SU-DHL-6 (cell line): ENCODE results near the gene NOL3.

Experiments
- EZH2phosphoT487 ChIP-seq: fragments of 200-600 bp; sonication (generic), shearing (Covaris generic); conservative IDR thresholded peaks from 2 replicates; pipeline ENCODE4 v1.6.1; 2018; ENCODE audit warnings: mild to moderate bottlenecking, antibody characterized with exemption, low read length, moderate library complexity, mixed read lengths
- TF ChIP-seq, protein P1 (sequence below): fragments of 200-600 bp; sonication (generic); IDR thresholded peaks from one replicate; pipeline ENCODE4 v1.5.1; 2017; ENCODE audit warnings: antibody characterized with exemption, mild to moderate bottlenecking, low read length, moderate library complexity; ENCODE audit not compliant: insufficient read depth, poor library complexity, severe bottlenecking

- TF ChIP-seq, protein P1, sequence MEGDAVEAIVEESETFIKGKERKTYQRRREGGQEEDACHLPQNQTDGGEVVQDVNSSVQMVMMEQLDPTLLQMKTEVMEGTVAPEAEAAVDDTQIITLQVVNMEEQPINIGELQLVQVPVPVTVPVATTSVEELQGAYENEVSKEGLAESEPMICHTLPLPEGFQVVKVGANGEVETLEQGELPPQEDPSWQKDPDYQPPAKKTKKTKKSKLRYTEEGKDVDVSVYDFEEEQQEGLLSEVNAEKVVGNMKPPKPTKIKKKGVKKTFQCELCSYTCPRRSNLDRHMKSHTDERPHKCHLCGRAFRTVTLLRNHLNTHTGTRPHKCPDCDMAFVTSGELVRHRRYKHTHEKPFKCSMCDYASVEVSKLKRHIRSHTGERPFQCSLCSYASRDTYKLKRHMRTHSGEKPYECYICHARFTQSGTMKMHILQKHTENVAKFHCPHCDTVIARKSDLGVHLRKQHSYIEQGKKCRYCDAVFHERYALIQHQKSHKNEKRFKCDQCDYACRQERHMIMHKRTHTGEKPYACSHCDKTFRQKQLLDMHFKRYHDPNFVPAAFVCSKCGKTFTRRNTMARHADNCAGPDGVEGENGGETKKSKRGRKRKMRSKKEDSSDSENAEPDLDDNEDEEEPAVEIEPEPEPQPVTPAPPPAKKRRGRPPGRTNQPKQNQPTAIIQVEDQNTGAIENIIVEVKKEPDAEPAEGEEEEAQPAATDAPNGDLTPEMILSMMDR = no peak
- TF ChIP-seq EZH2phosphoT487 = no peak
Measured at GRCh38 chr16:67216612-67217490, 46.5 kb downstream of the NOL3 start.
